Stimulated activated CD4-positive, alpha-beta T cell treated with anti-CD3 and anti-CD28 coated beads, Interleukin-1b, Interleukin-23, amount 100 ng/mL, for 4 hours (primary cell): Measurements from ENCODE around the gene RCC1.
"Not testable (repeated sequence)": the region's sequence is repeated elsewhere in the genome, so short reads cannot be mapped to it uniquely, and the experiment has no call there.

Source experiments
- DNase-seq, 2 donors: peaks; one replicate each; pipeline ENCODE4 v3.0.0-alpha.2; 2020; ENCODE audit warnings: low read depth in 2 of 2

The RCC1 gene

GRCh38 chr1:28545246-28545628 is 39.4 kb downstream of the RCC1 start:
- DNase-seq, result no peak

- DNase-seq, result no peak
Measured at GRCh38 chr1:28548318-28548717, 42.5 kb downstream of the RCC1 start.

- no peak for DNase-seq
Measured at GRCh38 chr1:28551381-28551780, 45.5 kb downstream of the RCC1 start.

DNA sequence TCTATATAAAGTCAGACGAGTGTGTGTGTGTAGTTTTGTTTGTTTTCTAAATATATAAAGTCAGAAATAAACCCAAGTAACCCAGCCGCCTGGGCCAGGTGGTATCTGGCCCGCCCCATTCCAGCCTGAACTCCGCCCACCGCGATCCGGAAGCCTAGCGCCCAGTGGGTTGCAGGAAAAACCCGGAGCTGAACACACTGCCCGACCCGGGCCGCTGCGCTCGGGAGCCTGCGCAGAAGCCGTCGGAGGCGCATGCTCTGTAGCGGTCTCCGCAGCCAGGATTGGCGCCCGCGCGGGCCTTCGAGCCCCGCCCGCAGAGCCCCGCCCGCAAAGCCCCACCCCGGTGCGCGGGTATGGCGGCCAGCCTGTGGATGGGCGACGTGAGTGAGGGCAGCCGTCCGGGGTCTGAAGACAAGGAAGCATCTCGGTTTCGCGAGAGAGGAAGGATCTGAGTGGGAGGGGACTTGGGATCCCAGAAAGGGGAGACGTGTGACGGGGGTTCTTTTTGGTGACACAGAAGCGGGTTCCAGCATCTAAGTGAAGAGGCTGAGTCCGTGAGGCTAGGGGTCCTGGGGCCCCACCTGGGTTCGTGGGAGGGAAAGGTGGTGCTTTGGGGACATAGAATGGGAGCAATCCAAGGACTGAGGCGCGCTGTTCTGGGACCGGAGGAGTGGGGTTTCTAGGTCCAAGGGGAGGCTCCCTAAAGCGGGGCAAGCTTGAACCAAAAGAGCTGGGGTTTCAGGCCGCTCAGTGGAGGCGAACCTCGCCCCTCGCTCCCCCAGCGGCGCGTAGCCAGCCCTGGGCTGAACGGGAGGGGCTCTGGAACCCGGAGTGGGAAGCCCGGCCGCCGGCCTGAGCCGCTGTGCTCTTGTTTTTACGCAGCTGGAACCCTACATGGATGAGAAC is 47.2 kb downstream of the RCC1 start, which contains the start of gene TRNAU1AP:
TSS of gene TRNAU1AP (plus strand) at position 328 of the 906 bp plus-strand sequence. CDS start at position 354, 26 bp downstream.
- DNase-seq, result peak; percentile 96 to 97

DNA sequence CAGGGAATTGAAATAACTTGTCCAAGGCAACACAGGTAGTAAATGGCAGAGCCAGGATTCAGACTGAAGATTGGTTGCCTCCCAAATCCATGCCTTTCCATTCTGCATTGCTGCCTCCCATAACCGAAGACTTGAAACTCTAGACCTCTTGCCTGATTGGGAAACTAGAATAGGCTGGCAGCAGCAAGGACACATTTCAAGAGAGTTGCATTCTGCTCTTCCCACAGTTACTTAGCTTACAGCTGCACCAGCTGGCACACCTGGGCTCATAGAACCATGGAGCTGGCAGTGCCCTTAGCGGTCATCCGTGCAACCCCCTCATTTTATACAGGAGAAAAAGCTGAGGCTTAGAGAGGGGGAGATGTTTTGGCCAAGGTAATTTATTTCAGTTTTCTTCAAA is 55.0 kb downstream of the RCC1 start:
- no peak for DNase-seq

DNA sequence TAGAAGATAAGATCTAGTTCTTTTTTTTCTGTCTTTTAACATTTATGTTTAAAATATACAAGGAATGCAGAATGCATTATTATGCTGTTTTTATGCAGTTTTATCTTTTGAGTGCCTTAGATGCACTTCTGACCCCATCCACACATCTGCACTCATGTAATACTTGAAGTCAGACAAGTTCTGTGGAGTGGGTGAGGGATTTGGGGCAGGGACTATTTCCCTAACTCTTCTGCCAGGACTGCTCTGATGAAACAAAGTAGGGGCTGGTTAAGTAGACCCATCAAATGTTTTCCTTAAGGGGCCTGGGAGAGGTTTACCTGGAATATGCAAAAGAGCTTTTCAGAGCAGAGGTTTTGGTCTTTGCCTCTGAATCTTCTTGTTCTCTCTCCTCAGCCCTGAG is 58.5 kb downstream of the RCC1 start:
- DNase-seq, result no peak

DNA sequence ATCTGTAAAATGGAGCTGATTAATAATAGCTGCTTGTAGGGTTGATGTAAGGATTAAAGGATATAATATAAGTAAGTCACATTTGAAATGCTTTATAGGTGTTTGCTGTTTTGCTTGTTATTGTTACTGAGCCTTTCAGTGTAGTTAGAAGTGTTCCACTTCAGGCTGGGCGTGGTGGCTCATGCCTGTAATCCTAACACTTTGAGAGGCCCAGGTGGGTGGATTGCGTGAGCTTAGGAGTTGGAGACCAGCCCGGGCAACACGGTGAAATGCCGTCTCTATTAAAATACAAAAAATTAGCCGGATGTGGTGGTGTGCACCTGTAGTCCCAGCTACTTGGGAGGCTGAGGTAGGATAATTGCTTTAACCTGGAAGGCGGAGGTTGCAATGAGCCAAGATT is 59.2 kb downstream of the RCC1 start:
- no peak for DNase-seq

DNA sequence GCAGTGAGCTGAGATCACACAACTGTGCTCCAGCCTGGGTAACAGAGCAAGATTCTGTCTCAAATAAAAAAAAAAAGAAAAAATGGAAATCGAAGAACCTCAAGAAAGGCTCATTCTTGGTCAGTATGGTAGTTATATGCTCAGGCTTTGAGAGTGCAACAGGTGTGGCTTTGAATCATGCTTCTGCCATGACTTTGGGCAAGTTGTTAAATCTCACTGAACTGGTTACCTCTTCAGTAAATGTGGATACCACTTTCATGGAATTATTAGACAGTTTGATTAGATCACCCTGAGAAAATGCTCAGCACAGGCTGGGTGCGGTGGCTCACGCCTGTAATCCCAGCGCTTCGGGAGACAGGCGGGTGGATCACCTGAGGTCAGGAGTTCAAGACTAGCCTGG is 59.9 kb downstream of the RCC1 start:
- no peak for DNase-seq

GRCh38 chr1:28566931-28567330 is 61.1 kb downstream of the RCC1 start:
- no peak for DNase-seq

DNA sequence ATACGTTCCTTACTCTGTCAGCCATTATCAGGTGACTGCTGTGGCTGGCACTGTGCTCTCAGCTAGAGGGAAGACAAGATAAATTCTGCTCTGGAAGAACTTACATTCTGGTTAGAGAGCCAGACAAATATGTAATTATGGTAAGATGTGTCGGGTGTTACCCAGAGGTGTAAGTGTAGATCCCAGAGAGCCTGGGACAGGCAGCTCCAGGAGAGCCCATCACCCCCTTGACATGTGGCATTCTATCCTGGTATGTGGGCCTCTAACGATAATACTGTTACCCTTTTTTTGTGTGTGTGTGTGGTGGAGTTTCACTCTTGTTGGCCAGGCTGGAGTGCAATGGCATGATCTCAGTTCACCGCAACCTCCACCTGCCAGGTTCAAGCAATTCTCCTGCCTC is 66.1 kb downstream of the RCC1 start:
- DNase-seq, result no peak

DNA sequence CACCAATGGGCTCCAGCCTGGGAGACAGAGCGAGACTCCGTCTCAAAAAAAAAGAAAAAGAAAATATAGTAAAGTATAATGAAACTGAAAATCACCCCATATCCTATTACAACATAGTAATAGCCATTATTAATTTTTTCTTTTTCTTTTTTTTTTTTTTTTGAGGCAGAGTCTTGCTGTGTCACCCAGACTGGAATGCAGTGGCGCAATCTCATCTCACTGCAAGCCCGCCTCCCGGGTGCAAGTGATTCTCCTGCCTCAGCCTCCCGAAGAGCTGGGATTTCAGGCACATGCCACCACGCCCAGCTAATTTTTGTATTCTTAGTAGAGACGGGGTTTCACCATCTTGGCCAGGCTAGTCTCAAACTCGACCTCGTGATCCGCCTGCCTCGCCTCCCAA is 67.0 kb downstream of the RCC1 start:
- DNase-seq, result not testable (repeated sequence)

DNA sequence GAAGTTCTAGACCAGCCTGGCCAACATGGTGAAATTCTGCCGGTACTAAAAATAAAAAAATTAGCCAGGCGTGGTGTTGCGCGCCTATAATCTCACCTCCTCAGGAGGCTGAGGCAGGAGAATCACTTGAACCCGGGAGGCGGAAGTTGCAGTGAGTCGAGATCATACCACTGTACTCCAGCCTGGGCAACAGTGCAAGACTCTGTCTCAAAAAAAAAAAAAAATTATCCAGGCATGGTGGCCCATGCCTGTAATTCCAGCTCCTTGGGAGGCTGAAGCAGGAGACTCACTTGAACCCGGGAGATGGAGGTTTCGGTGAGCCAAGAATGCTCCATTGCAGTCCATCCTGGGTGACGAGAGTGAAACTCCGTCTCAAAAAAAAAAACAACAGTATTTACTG is 67.7 kb downstream of the RCC1 start:
- DNase-seq, result no peak

DNA sequence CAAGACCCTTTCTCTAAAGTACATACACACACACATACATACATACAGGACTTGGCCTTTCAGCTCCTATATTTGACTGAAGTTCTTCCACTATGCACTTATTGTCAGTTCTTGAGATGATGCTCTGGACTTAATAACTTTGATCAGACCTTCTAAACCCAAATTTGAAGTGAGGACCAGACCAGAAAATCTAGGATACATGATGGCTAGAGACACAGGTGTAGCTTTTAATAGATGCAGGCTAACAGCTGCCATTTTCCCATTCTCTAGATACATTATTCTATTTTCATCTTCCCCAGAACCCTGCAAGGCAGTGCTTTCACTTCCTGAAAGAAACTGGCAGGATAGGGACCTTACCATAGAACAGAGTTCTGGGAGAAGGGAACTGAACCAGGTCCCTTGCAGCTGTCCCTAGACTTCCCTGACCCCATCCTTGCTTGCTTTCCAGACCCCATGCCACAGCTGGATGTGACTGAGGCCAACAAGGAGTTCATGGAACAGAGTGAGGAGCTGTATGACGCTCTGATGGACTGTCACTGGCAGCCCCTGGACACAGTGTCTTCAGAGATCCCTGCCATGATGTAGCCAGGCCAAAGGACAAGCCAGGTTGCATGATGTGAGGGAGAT is 71.3 kb downstream of the RCC1 start:
- no peak for DNase-seq

GRCh38 chr1:28577738-28578536 is 72.1 kb downstream of the RCC1 start:
- DNase-seq, result no peak

DNA sequence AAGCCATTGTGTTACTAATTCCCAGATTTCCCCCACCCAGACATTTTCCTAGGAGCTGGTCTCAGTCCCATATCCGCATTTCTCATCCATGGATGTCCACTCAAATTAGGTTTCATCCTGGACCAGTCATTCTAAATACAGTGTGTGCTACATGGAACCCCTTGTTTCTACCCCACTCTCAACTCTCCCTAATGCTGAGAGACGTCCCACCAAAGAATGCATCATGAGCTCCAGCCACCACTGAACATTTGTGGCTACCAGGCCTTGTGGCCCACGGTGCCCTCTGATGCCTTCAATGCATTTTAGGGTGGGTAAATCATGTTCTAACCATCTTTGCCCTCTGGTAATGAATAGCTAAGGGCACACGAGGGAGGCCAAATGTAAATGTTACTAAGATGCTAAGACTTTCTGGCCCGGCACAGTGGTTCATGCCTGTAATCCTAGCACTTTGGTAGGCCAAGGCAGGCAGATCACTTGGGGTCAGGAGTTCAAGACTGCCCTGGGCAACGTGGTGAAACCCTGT is 72.9 kb downstream of the RCC1 start:
- no peak for DNase-seq

DNA sequence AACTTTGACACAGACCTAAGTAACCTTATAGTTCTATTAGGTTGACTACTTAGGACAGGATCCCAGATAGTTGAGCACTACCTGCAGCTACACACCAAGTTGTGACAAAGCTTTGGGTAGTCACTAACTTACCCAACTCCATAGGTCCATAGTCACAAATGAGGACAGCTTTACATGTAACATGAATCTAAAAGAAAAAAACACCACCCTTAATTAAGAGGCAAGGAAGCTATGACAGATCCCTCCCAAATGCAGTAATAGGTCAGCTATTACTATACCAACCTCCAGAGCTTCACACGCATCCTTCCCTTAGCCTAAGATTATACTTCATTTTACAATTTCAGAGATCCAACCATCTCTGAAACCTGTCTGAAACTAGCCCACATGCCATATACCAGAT is 73.6 kb downstream of the RCC1 start:
- no peak for DNase-seq

- peak; percentile 44 to 53 for DNase-seq
Measured at GRCh38 chr1:28580722-28581530, 75.1 kb downstream of the RCC1 start.

GRCh38 chr1:28581531-28582247 is 75.8 kb downstream of the RCC1 start:
- DNase-seq, result peak; percentile 90 to 94

GRCh38 chr1:28582248-28582615 is 76.4 kb downstream of the RCC1 start:
- DNase-seq, result no peak

DNA sequence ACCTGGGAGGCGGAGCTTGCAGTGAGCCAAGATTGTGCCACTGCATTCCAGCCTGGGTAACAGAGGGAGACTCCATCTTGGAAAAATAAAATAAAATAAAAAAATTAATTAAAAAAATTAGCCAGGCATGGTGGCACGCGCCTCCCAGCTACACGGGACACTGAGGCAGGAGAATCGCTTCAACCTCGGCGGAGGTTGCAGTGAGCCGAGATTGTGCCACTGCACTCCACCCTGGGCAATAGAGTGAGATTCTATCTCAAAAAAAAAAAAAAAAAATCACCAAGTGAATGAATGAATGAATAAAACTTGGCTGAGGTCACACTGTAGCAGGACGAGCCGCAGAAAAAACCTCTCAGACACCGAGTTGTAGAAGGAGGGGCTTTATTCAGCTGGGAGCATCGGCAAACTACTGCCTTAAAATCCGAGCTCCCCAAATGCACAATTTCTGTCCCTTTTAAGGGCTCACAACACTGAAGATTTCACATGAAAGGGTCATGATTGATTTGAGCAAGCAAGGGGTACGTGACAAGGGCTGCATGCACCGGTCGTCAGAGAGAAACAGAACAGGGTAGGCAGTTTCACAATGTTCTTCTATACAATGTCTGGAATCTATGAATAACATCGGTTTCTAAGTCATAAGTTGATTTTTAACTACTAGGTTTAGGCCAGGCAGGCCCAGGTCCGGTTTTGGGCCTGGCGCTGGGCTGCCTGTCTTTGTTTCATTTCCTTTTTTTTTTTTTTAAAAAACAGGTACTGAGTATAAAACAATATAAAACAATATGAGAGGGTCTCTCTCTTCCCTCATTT is 80.9 kb downstream of the RCC1 start:
- DNase-seq, result not testable (repeated sequence)
